ENCODE results near the gene TMEM248. TPM values are rescaled to one million over a fixed set of nuclear protein-coding genes. Genes with fewer than 3 reads are reported as not detected.

TMEM248 gene
- total and polyA plus RNA-seq, 10 of the 15 experiments (the other 5 are each of a cell fraction or from before 2014, with no cell fraction given): 6.3 to 93.5 (median 64.9) TPM

GRCh38 chr7:66877577-66878300 is 43.3 kb upstream of the TMEM248 start (continued):
- no peak for TF ChIP-seq ELK1 (IDR thresholded peaks at IDR 0.05; ENCODE audit: low read depth, low read length)
- TF ChIP-seq ZBED1 (IDR thresholded peaks at IDR 0.05; ENCODE audit: borderline replicate concordance): no peak
- TF ChIP-seq CHD4 (IDR thresholded peaks at IDR 0.05): no peak
- TF ChIP-seq NR2F1 (conservative IDR thresholded peaks at IDR 0.05): no peak
- TF ChIP-seq HDGF (IDR thresholded peaks at IDR 0.05): no peak
- no peak for TF ChIP-seq MEF2A (IDR thresholded peaks at IDR 0.05; ENCODE audit: insufficient read depth, low read depth, low read length)
- TF ChIP-seq IRF4 (IDR thresholded peaks at IDR 0.05; ENCODE audit: low read depth, low read length): peak; percentile 87
- no peak for TF ChIP-seq ZNF592 (IDR thresholded peaks at IDR 0.05)
- TF ChIP-seq HCFC1 (IDR thresholded peaks at IDR 0.05; ENCODE audit: low read length): no peak
- no peak for TF ChIP-seq RCOR1 (conservative IDR thresholded peaks at IDR 0.05; ENCODE audit: low read depth, low read length)
- TF ChIP-seq SIX5 (IDR thresholded peaks at IDR 0.05; ENCODE audit: low read depth, low read length, severe bottlenecking): no peak
- no peak for TF ChIP-seq POLR2AphosphoS2 (IDR thresholded peaks at IDR 0.05; ENCODE audit: low read depth, low read length)
- no peak for TF ChIP-seq NR2C1 (IDR thresholded peaks at IDR 0.05)
- no peak for TF ChIP-seq NR2C2 (IDR thresholded peaks at IDR 0.05; ENCODE audit: borderline replicate concordance, control insufficient read depth, insufficient read length, low read depth)
- no peak for TF ChIP-seq NKRF (conservative IDR thresholded peaks at IDR 0.05)
- TF ChIP-seq EZH2 (IDR thresholded peaks at IDR 0.05; ENCODE audit: borderline replicate concordance, control insufficient read depth, low read depth, low read length): no peak
- TF ChIP-seq BACH1 (IDR thresholded peaks at IDR 0.05; ENCODE audit: borderline replicate concordance): 0 out of 2 replicates have a peak, but pooled peaks have one; percentile 60
- peak; percentile 98 for TF ChIP-seq SPI1 (IDR thresholded peaks at IDR 0.05; ENCODE audit: borderline replicate concordance, insufficient read depth, low read depth, low read length)
- TF ChIP-seq SKIL (IDR thresholded peaks at IDR 0.05; ENCODE audit: low read depth, poor library complexity, severe bottlenecking): peak; percentile 65
- TF ChIP-seq ZZZ3 (IDR thresholded peaks at IDR 0.05; ENCODE audit: control insufficient read depth, insufficient read length, low read depth): no peak
- TF ChIP-seq SMC3 (IDR thresholded peaks at IDR 0.05; ENCODE audit: borderline replicate concordance, low read length): no peak

Data from GM12878 (cell line).